ENCODE data around the gene MESP1. TPM values are rescaled to one million over a fixed set of nuclear protein-coding genes. Genes with fewer than 3 reads are reported as not detected.

The MESP1 gene
- polyA plus RNA-seq, 3 donors, result 0.04 to 1.2 (median 0.06) TPM

- Mint-ChIP-seq H3K27ac (no peak overlapping the region), H3K27me3 (ENCODE audit: low read depth in 3 of 3) (peaks cover 4 to 12% (median 7%) of the 10 kb centered on the region in 3 donors), H3K36me3 (no peaks in the 10 kb centered on the region), H3K9me3 (peaks cover 0 to 8% (median 2%) of the 10 kb centered on the region in 7 donors), H3K4me3 (no peak overlapping the region), H3K4me1 (no peaks in the 10 kb centered on the region)
- peaks cover 0 to 3% of the 10 kb centered on the region in 2 donors for H3K27me3 ChIP-seq (ENCODE audit: control insufficient read depth in 2 of 2, insufficient read depth in 2 of 2, low read length in 2 of 2)
- no peak overlapping the region for H3K4me3 ChIP-seq (replicated peaks in 1 of 3; ENCODE audit: low read depth in 2 of 3, low read length in 3 of 3)
- no peak overlapping the region for H2AFZ ChIP-seq (ENCODE audit: insufficient read depth, low read depth, low read length, poor library complexity, severe bottlenecking)
- DNase-seq, result no peak
- H3K9me3 ChIP-seq (replicated peaks in 1 of 2; ENCODE audit: control insufficient read depth in 1 of 2, insufficient read depth in 1 of 2, low read length in 2 of 2), result peaks cover 0 to 2% of the 10 kb centered on the region in 2 donors
- no peaks in the 10 kb centered on the region for H3K79me2 ChIP-seq (ENCODE audit: insufficient read depth, low read length)
- intact Hi-C loops (cut with micrococcal nuclease), result no loop called here
- no CpG with 5 or more reads among the region's 1 CpG for WGBS (ENCODE audit: insufficient coverage)
- no peak overlapping the region for H3K4me2 ChIP-seq (replicated peaks; ENCODE audit: extremely low read depth, low read length, poor library complexity, severe bottlenecking)
- TF ChIP-seq CTCF (IDR thresholded peaks at IDR 0.05), result no peak
- no peaks in the 10 kb centered on the region for H4K20me1 ChIP-seq (ENCODE audit: insufficient read depth, low read length)
- H3K27ac ChIP-seq (ENCODE audit: low read depth in 1 of 2, low read length in 2 of 2), result no peak overlapping the region
- H3K36me3 ChIP-seq (replicated peaks in 1 of 2; ENCODE audit: control insufficient read depth in 1 of 2, insufficient read depth in 2 of 2, low read length in 2 of 2), result no peaks in the 10 kb centered on the region
- no peak overlapping the region for H3K9ac ChIP-seq (ENCODE audit: insufficient read depth, low read length, poor library complexity, severe bottlenecking)
- H3K4me1 ChIP-seq (ENCODE audit: control insufficient read depth in 1 of 2, insufficient read depth in 2 of 2, low read length in 2 of 2), result no peaks in the 10 kb centered on the region
These were observed 26.4 kb downstream of the MESP1 start for GRCh38 chr15:89724621-89725020.

- no peak overlapping the region for H3K4me3 ChIP-seq (replicated peaks in 1 of 3; ENCODE audit: low read depth in 2 of 3, low read length in 3 of 3)
- no peak overlapping the region for H2AFZ ChIP-seq (ENCODE audit: insufficient read depth, low read depth, low read length, poor library complexity, severe bottlenecking)
- intact Hi-C loops (cut with micrococcal nuclease), result no loop called here
These were observed 28.0 kb downstream of the MESP1 start for GRCh38 chr15:89723031-89723430.

More at GRCh38 chr15:89723031-89723430, 28.0 kb downstream of the MESP1 start:
- no peaks in the 10 kb centered on the region for H3K4me1 ChIP-seq (ENCODE audit: control insufficient read depth in 1 of 2, insufficient read depth in 2 of 2, low read length in 2 of 2)
- Mint-ChIP-seq H3K9me3 (peaks cover 0 to 8% (median 2%) of the 10 kb centered on the region in 7 donors), H3K27ac (no peak overlapping the region), H3K36me3 (no peaks in the 10 kb centered on the region), H3K4me3 (no peak overlapping the region), H3K27me3 (ENCODE audit: low read depth in 3 of 3) (peaks cover 2 to 12% (median 4%) of the 10 kb centered on the region in 3 donors), H3K4me1 (no peaks in the 10 kb centered on the region)
- TF ChIP-seq CTCF (IDR thresholded peaks at IDR 0.05), result no peak
- H3K4me2 ChIP-seq (replicated peaks; ENCODE audit: extremely low read depth, low read length, poor library complexity, severe bottlenecking), result no peak overlapping the region
- no peak overlapping the region for H3K9ac ChIP-seq (ENCODE audit: insufficient read depth, low read length, poor library complexity, severe bottlenecking)
- no peak overlapping the region for H3K27ac ChIP-seq (ENCODE audit: low read depth in 1 of 2, low read length in 2 of 2)
- no peaks in the 10 kb centered on the region for H4K20me1 ChIP-seq (ENCODE audit: insufficient read depth, low read length)
- 83% methylated on average over 1 of the region's 3 CpGs for WGBS (ENCODE audit: insufficient coverage)
- no peaks in the 10 kb centered on the region for H3K36me3 ChIP-seq (replicated peaks in 1 of 2; ENCODE audit: control insufficient read depth in 1 of 2, insufficient read depth in 2 of 2, low read length in 2 of 2)
- no peak for DNase-seq
- peaks cover 0 to 3% of the 10 kb centered on the region in 2 donors for H3K27me3 ChIP-seq (ENCODE audit: control insufficient read depth in 2 of 2, insufficient read depth in 2 of 2, low read length in 2 of 2)
- peaks cover 0 to 2% of the 10 kb centered on the region in 2 donors for H3K9me3 ChIP-seq (replicated peaks in 1 of 2; ENCODE audit: control insufficient read depth in 1 of 2, insufficient read depth in 1 of 2, low read length in 2 of 2)
- no peaks in the 10 kb centered on the region for H3K79me2 ChIP-seq (ENCODE audit: insufficient read depth, low read length)

Measured in CD14-positive monocyte (primary cell).